Measurements from ENCODE around the gene ZNF385C. TPM values are rescaled to one million over a fixed set of nuclear protein-coding genes. Genes with fewer than 3 reads are reported as not detected.
"Not testable (repeated sequence)": the region's sequence is repeated elsewhere in the genome, so short reads cannot be mapped to it uniquely, and the experiment has no call there.

Gene ZNF385C
- total RNA-seq, 4 donors from 2014 or later: 0.47 to 1.9 (median 0.68) TPM

DNA sequence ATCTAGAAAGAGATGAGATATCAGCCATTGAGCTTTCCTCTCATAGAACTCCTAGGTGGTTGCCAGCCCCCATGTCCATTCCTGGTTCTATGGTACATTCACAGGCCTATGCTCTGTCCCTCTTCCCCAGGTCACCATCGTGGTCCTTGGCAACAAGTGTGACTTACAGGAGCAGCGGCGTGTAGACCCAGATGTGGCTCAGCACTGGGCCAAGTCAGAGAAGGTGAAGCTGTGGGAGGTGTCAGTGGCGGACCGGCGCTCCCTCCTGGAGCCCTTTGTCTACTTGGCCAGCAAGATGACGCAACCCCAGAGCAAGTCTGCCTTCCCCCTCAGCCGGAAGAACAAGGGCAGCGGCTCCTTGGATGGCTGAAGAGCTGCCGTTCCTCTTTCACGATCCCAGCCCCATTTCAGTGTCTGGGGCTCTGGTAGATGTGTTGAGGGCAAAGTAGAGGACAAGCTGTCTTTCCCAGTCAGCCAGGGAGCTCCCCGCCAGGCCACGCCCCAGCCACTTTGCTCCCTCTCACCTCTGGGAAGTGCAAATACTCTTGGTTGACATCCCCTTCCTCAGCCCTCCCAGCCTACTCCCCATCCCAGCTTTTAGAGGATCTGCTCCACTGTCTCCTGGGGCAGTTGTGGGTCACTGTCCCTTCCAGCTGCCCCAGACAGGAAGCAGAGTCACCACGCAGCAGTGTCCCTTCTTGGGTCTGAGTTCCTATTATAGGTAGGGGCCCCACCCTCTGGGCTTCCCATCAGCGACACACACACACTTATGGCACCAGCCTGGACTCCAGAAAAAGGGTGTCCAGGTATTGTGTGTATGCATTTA lies 74.5 kb downstream of the ZNF385C start:
- Histone ChIP-seq H3K27ac (peak overlapping the region; percentile 18), H3K9me3 (no peaks in the 10 kb centered on the region), H3K27me3 (no peaks in the 10 kb centered on the region), H3K4me1 (peaks cover 37% of the 10 kb centered on the region), H3K4me3 (no peak overlapping the region), H3K36me3 (peaks cover 24% of the 10 kb centered on the region)
- TF ChIP-seq EP300 (IDR thresholded peaks at IDR 0.05) (no peak), POLR2A (IDR thresholded peaks at IDR 0.05) (no peak), POLR2AphosphoS5 (IDR thresholded peaks at IDR 0.05) (no peak), CTCF (IDR thresholded peaks at IDR 0.05) (no peak)
- no peak for DNase-seq (ENCODE audit: low spot score in 2 of 2)
- 59% methylated on average over 14 of the region's 15 CpGs for WGBS

DNA sequence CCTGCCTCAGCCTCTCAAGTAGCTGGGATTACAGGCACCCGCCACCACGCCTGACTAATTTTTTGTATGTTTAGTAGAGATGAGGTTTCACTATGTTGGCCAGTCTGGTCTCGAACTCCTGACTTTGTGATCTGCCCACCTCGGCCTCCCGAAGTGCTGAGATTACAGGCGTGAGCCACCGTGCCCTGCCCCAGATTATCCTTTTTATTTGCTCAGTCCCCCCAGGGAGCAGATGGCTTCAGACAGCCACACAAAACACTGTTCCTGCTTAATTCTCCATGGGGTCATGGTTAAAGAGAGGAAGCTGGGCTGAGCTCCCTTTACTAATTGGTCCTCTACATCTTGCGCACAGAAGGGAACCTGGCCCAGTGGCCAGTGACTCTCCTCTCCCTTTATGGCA lies 77.4 kb downstream of the ZNF385C start:
- not testable (repeated sequence) for H3K27ac ChIP-seq; H3K9me3 ChIP-seq; DNase-seq (ENCODE audit: low spot score in 2 of 2); H3K27me3 ChIP-seq
- Histone ChIP-seq H3K4me1 (peaks cover 55% of the 10 kb centered on the region), H3K36me3 (peaks cover 24% of the 10 kb centered on the region), H3K4me3 (peak overlapping the region; percentile 96)
- 78% methylated on average over 8 of the region's 8 CpGs for WGBS

GRCh38 chr17:42019509-42020404 lies 78.5 kb downstream of the ZNF385C start, which contains the start of gene NKIRAS2:
Gene NKIRAS2 (plus strand): TSS chr17:42020090. CDS start chr17:42021578, 1,488 bp downstream.
- Histone ChIP-seq H3K36me3 (peaks cover 24% of the 10 kb centered on the region), H3K9me3 (no peaks in the 10 kb centered on the region), H3K4me3 (peak within 1 kb of the TSS; percentile 96), H3K27ac (peak within 1 kb of the TSS; percentile 82), H3K4me1 (peaks cover 59% of the 10 kb centered on the region), H3K27me3 (no peaks in the 10 kb centered on the region)
- 19% methylated on average over 15 of the region's 49 CpGs for WGBS
- DNase-seq (ENCODE audit: low spot score in 2 of 2): peak; percentile 97 to 98
- TF ChIP-seq POLR2A (IDR thresholded peaks at IDR 0.05): peak in 1 of 2 donors; percentile 75
- TF ChIP-seq POLR2AphosphoS5 (IDR thresholded peaks at IDR 0.05): peak in 1 of 3 donors; percentile 35
- TF ChIP-seq CTCF (IDR thresholded peaks at IDR 0.05): peak; percentile 94 to 98
- TF ChIP-seq EP300 (IDR thresholded peaks at IDR 0.05): no peak

- Histone ChIP-seq H3K27me3 (no peaks in the 10 kb centered on the region), H3K27ac (no peak overlapping the region), H3K36me3 (peaks cover 20% of the 10 kb centered on the region), H3K4me1 (peaks cover 55% of the 10 kb centered on the region), H3K9me3 (no peaks in the 10 kb centered on the region), H3K4me3 (no peak overlapping the region)
- TF ChIP-seq POLR2AphosphoS5 (IDR thresholded peaks at IDR 0.05): no peak
- no peak for TF ChIP-seq POLR2A (IDR thresholded peaks at IDR 0.05)
- TF ChIP-seq EP300 (IDR thresholded peaks at IDR 0.05): no peak
- TF ChIP-seq CTCF (IDR thresholded peaks at IDR 0.05): no peak
- WGBS: 93% methylated on average over 4 of the region's 4 CpGs
- no peak for DNase-seq (ENCODE audit: low spot score in 2 of 2)
These were observed 79.3 kb downstream of the ZNF385C start for GRCh38 chr17:42018988-42019387.

DNA sequence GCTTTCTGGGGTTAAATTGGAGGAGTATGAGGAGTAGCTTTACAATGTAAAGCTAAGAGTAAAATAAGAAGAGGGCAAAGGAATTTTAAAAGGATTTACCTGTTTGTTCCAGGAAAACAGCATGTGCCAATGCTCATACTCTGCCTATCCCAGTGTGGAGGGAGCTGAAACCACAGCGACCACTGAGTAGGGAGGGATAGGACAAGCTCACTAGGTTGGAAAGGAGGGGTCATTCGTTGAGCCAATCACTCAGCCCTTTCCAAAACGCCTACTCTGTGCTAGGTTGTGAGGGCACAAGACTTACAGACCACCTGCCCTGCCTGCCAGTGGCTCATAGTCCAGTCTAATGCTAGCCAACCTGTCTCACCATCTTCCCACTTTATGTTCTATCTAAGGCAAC lies 79.9 kb downstream of the ZNF385C start:
- H3K27ac ChIP-seq: peak overlapping the region; percentile 85
- 51% methylated on average over 3 of the region's 3 CpGs for WGBS
- H3K4me1 ChIP-seq: peaks cover 59% of the 10 kb centered on the region
- no peak for DNase-seq (ENCODE audit: low spot score in 2 of 2)
- peaks cover 13% of the 10 kb centered on the region for H3K36me3 ChIP-seq
- H3K27me3 ChIP-seq: no peaks in the 10 kb centered on the region
- TF ChIP-seq POLR2AphosphoS5 (IDR thresholded peaks at IDR 0.05) (no peak), CTCF (IDR thresholded peaks at IDR 0.05) (no peak), POLR2A (IDR thresholded peaks at IDR 0.05) (no peak), EP300 (IDR thresholded peaks at IDR 0.05) (no peak)
- no peaks in the 10 kb centered on the region for H3K9me3 ChIP-seq
- peak overlapping the region; percentile 69 for H3K4me3 ChIP-seq
